Measurements from ENCODE around the gene LCORL. TPM values are rescaled to one million over a fixed set of nuclear protein-coding genes. Genes with fewer than 3 reads are reported as not detected.

Gene LCORL
- total and polyA plus RNA-seq, 9 of the 15 experiments (the other 6 are each of a cell fraction or from before 2014, with no cell fraction given): 3.1 to 24.5 (median 11.1) TPM

DNA sequence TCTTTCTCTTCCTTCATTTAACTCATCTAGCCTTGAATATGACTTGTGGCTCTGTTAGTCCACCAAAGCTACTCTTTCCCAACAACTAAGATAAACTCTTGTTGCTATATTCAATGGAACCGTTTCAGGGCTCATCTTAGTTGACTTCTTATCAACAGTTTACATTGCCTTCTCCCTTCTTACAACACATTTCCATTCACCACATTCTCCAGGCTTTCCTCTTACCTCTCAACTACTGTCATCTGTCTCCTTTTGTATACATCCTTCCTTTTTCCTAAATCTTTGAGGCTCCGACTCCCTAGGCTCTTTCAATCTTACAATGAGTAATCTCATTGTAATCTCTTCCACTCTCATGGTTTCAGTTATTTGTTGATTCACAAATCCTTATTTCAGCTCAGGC lies 152.2 kb downstream of the LCORL start:
- Histone ChIP-seq H3K9ac (ENCODE audit: insufficient read depth in 1 of 2, low read depth in 2 of 2, low read length in 2 of 2) (no peak overlapping the region), H3K79me2 (ENCODE audit: control insufficient read depth, insufficient read depth, low read length) (no peaks in the 10 kb centered on the region), H3K4me1 (replicated peaks in 1 of 2; ENCODE audit: control insufficient read depth in 2 of 2, insufficient read depth in 2 of 2, low read length in 2 of 2) (no peaks in the 10 kb centered on the region), H3K4me3 (no peak overlapping the region), H3K9me1 (ENCODE audit: control insufficient read depth, insufficient read depth, low read length) (no peaks in the 10 kb centered on the region), H3K27ac (ENCODE audit: extremely low read depth, low read depth, low read length) (no peak overlapping the region), H2AFZ (ENCODE audit: low read depth, low read length) (no peak overlapping the region), H3K4me2 (ENCODE audit: insufficient read depth, low read length) (no peak overlapping the region), H4K20me1 (replicated peaks; ENCODE audit: control insufficient read depth, insufficient read depth, low read length) (no peaks in the 10 kb centered on the region), H3K36me3 (ENCODE audit: control insufficient read depth, insufficient read depth, low read length) (no peaks in the 10 kb centered on the region), H3K27me3 (ENCODE audit: control insufficient read depth in 2 of 2, insufficient read depth in 2 of 2, low read length in 2 of 2) (no peaks in the 10 kb centered on the region), H3K9me3 (replicated peaks; ENCODE audit: control insufficient read depth, insufficient read depth, low read depth, low read length) (no peaks in the 10 kb centered on the region)
- intact Hi-C loops (cut with micrococcal nuclease) (no loop called here), in situ Hi-C loops (cut with MboI) (no loop called here)
- CTCF ChIA-PET (ENCODE audit: low intra/inter-chr PET ratio): no interaction called here
- no TSS peak for BruUV-seq (replicated peaks)
- POLR2A ChIA-PET: no interaction called here
- FAIRE-seq (no peak), ATAC-seq (no peak), DNase-seq (ENCODE audit: extremely low read depth in 1 of 4, low spot score in 3 of 4) (no peak)
- 39% methylated on average over 2 of the region's 2 CpGs for WGBS (ENCODE audit: insufficient coverage, low coverage, missing lambda C conversion rate)
- TF ChIP-seq ZNF121 (CRISPR knock-in tag; conservative IDR thresholded peaks at IDR 0.05): no peak
- no peak for TF ChIP-seq BDP1 (IDR thresholded peaks at IDR 0.05; ENCODE audit: insufficient read depth, insufficient read length)
- TF ChIP-seq PHF8 (IDR thresholded peaks at IDR 0.05; ENCODE audit: borderline replicate concordance, low read length): no peak
- TF ChIP-seq, protein P1, sequence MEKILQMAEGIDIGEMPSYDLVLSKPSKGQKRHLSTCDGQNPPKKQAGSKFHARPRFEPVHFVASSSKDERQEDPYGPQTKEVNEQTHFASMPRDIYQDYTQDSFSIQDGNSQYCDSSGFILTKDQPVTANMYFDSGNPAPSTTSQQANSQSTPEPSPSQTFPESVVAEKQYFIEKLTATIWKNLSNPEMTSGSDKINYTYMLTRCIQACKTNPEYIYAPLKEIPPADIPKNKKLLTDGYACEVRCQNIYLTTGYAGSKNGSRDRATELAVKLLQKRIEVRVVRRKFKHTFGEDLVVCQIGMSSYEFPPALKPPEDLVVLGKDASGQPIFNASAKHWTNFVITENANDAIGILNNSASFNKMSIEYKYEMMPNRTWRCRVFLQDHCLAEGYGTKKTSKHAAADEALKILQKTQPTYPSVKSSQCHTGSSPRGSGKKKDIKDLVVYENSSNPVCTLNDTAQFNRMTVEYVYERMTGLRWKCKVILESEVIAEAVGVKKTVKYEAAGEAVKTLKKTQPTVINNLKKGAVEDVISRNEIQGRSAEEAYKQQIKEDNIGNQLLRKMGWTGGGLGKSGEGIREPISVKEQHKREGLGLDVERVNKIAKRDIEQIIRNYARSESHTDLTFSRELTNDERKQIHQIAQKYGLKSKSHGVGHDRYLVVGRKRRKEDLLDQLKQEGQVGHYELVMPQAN (IDR thresholded peaks at IDR 0.05; ENCODE audit: borderline replicate concordance): no peak
- TF ChIP-seq, protein P2, sequence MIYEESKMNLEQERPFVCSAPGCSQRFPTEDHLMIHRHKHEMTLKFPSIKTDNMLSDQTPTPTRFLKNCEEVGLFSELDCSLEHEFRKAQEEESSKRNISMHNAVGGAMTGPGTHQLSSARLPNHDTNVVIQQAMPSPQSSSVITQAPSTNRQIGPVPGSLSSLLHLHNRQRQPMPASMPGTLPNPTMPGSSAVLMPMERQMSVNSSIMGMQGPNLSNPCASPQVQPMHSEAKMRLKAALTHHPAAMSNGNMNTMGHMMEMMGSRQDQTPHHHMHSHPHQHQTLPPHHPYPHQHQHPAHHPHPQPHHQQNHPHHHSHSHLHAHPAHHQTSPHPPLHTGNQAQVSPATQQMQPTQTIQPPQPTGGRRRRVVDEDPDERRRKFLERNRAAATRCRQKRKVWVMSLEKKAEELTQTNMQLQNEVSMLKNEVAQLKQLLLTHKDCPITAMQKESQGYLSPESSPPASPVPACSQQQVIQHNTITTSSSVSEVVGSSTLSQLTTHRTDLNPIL (CRISPR knock-in tag; IDR thresholded peaks at IDR 0.05): no peak
- no peak for TF ChIP-seq PHTF2 (CRISPR knock-in tag; IDR thresholded peaks at IDR 0.05)
- no peak for TF ChIP-seq FOSL1 (tag; conservative IDR thresholded peaks at IDR 0.05)
- TF ChIP-seq GABPB2 (CRISPR knock-in tag; conservative IDR thresholded peaks at IDR 0.05): no peak
- TF ChIP-seq, protein P3, sequence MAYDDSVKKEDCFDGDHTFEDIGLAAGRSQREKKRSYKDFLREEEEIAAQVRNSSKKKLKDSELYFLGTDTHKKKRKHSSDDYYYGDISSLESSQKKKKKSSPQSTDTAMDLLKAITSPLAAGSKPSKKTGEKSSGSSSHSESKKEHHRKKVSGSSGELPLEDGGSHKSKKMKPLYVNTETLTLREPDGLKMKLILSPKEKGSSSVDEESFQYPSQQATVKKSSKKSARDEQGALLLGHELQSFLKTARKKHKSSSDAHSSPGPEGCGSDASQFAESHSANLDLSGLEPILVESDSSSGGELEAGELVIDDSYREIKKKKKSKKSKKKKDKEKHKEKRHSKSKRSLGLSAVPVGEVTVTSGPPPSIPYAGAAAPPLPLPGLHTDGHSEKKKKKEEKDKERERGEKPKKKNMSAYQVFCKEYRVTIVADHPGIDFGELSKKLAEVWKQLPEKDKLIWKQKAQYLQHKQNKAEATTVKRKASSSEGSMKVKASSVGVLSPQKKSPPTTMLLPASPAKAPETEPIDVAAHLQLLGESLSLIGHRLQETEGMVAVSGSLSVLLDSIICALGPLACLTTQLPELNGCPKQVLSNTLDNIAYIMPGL (CRISPR knock-in tag; IDR thresholded peaks at IDR 0.05): no peak
- TF ChIP-seq SMARCC2 (IDR thresholded peaks at IDR 0.05; ENCODE audit: low read depth): no peak
- no peak for TF ChIP-seq ZBTB17 (CRISPR knock-in tag; IDR thresholded peaks at IDR 0.05)
- TF ChIP-seq CCAR2 (IDR thresholded peaks at IDR 0.05; ENCODE audit: low read depth, low read length): no peak
- TF ChIP-seq HLTF (IDR thresholded peaks at IDR 0.05): no peak
- no peak for TF ChIP-seq SAP30 (IDR thresholded peaks at IDR 0.05; ENCODE audit: borderline replicate concordance, insufficient read depth, low read depth, low read length, poor library complexity, severe bottlenecking)
- no peak for TF ChIP-seq CXXC5 (CRISPR knock-in tag; IDR thresholded peaks at IDR 0.05)
- TF ChIP-seq ZNF212 (CRISPR knock-in tag; IDR thresholded peaks at IDR 0.05): no peak
- no peak for TF ChIP-seq RBM25 (IDR thresholded peaks at IDR 0.05; ENCODE audit: low read depth, low read length, severe bottlenecking)
- TF ChIP-seq, protein P4, sequence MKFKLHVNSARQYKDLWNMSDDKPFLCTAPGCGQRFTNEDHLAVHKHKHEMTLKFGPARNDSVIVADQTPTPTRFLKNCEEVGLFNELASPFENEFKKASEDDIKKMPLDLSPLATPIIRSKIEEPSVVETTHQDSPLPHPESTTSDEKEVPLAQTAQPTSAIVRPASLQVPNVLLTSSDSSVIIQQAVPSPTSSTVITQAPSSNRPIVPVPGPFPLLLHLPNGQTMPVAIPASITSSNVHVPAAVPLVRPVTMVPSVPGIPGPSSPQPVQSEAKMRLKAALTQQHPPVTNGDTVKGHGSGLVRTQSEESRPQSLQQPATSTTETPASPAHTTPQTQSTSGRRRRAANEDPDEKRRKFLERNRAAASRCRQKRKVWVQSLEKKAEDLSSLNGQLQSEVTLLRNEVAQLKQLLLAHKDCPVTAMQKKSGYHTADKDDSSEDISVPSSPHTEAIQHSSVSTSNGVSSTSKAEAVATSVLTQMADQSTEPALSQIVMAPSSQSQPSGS (CRISPR knock-in tag; IDR thresholded peaks at IDR 0.05): no peak

All from K562 (cell line).